ENCODE results near the gene SLC35B2. TPM values are rescaled to one million over a fixed set of nuclear protein-coding genes. Genes with fewer than 3 reads are reported as not detected.

Gene SLC35B2
- total RNA-seq, 1 donor, result 8.2 TPM

DNA sequence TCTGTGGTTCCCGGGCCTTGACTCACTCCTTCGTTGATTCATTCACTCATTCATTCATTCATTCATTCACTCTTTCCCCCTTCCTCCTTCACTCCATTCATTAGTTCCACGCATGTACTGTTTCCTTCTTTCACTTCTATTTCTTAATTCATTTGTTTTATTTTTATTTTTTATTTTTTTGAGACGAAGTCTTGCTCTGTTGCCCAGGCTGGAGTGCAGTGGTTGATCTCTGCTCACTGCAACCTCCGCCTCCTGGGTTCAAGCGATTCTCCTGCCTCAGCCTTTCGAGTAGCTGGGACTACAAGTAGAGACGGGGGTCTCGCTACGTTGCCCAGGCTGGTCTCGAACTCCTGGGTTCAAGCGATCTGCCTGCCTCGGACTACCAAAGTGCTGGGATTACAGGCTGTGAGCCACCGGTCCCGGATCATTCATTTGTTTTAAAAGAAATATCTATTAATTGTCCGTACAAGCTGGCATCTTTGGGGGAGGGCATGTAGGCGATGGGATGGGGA lies 8.4 kb upstream of the SLC35B2 start:
- no peaks in the 10 kb centered on the region for H3K9me3 ChIP-seq (ENCODE audit: low read depth, low read length)
- H3K27me3 ChIP-seq (ENCODE audit: insufficient read depth, low read length), result peaks cover 15% of the 10 kb centered on the region
- peak overlapping the region; percentile 2 for H3K4me3 ChIP-seq (ENCODE audit: low read length)
- peaks cover 50% of the 10 kb centered on the region for H3K4me1 ChIP-seq (ENCODE audit: insufficient read depth, low read length)

DNA sequence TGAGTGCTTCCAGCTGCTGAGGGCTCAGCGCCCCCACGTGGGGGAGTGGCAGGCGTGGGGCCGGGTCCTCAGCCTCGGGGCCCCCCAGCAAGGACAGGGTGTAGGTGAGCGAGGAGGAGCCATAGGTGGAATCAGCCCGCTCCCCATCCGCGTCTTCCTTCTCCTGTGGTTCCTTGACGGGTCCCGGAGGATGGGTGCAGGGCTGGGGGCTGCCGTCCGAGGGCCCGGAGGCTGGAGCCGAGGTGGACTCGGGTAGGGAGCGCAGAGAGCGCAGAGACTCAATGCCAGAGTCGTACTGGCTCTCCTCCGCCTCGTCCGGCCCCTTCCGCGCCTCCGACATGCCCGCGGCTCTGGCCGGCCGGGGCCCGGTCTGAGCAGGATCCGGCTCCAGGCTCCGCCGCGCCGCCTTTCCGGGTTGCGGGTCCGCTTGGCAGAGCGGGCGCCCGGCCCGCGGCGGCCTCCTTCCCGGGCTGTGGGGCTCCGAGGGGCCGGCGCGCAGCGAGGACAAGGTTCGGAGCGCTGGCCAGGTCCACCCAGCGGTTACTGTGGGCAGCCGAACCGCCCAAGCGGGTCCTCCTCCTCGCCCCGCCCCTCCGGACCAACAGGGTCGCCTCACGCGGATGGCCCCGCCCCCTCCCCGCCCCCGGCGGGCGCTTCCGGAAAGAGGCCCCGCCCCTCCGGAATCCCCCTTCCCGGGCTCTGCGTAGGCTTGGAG lies 7.8 kb upstream of the SLC35B2 start, which contains the start of gene NFKBIE:
Gene NFKBIE, minus strand, starts transcription at position 545 of the 715 bp plus-strand sequence. Its CDS starts 205 bp downstream, at position 340.
- Histone ChIP-seq H3K4me3 (ENCODE audit: low read length) (peak within 1 kb of the TSS; percentile 91), H3K27me3 (ENCODE audit: insufficient read depth, low read length) (peaks cover 15% of the 10 kb centered on the region), H3K4me1 (ENCODE audit: insufficient read depth, low read length) (peaks cover 56% of the 10 kb centered on the region), H3K9me3 (ENCODE audit: low read depth, low read length) (no peaks in the 10 kb centered on the region)

DNA sequence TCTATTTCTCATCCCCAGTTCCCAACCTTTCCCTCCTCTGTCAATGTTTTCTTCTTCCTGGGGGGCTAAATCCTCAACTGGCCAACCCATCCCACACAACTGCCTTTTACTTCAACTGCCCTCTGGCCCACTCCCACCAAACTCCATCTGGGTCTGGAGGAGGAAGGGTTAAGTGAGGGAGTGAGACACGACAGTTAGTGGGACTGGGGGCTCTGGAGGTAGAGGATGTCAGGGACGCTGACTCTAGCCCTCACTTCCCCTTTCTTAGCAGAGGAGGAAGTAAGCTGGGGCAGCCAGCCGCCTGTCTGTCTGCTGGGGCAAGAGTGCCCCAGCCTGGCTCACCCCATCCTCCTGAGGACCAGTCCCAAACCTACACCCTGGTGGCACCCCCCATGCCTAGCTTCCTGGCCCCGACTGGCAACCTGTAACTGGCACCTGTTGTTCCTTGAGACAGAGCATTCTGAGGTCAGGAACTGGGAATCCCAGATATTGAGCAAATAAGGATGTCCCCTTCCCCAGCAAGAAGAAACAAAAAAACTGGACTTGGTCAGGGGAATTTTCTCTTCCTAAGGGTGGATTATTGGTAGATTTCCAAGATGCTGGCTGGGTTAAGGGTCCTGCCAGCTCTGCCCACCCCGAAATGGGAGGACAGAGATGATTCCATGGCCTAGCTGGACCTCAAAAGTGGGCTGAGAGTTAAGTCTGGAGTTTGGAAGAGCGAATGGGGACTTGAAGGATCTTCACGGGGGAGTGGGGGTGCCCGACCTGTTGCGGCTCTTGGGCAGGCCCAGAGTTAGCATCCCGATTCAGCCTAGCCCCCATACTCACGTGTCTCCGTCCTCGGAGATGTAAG lies 7.1 kb upstream of the SLC35B2 start:
- Histone ChIP-seq H3K4me1 (ENCODE audit: insufficient read depth, low read length) (peaks cover 62% of the 10 kb centered on the region), H3K27me3 (ENCODE audit: insufficient read depth, low read length) (peaks cover 9% of the 10 kb centered on the region), H3K9me3 (ENCODE audit: low read depth, low read length) (no peaks in the 10 kb centered on the region), H3K4me3 (ENCODE audit: low read length) (peak overlapping the region; percentile 91)

DNA sequence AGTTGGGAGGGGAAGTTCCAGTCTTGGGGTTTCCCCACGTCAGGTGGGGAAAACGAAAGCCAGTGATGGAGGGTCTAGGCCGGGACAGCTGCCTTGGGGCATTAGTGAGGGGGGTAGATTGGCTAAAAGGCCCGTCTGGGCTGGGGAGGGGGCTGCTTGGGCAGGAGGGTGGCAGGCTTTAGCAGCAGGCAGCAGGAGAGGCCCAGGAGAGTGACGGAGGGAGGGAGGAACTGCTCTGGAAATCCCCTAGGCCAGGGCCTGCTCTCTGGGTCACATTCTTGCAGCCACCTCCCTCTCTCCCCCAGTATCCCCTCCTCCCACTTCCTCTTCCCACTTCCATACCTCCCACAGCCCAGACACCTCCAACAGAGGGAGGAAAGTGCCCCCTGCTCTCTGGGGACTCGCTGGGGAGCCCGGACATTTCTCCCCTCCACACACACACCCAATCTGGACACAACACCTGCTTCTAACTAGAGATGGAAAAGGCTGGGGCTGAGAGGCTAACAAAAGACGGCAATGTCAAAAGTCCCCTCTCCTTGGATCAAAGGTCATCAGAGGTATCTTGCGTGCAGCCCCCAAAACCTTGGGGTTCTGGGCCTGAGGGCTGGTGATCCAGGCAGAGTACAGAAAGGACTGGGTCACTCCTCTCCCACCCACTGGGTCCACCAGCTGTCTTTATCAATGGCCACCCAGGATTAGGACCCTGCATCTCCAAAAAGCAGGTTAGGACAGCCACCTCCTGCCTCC lies 6.2 kb upstream of the SLC35B2 start:
- peaks cover 70% of the 10 kb centered on the region for H3K4me1 ChIP-seq (ENCODE audit: insufficient read depth, low read length)

DNA sequence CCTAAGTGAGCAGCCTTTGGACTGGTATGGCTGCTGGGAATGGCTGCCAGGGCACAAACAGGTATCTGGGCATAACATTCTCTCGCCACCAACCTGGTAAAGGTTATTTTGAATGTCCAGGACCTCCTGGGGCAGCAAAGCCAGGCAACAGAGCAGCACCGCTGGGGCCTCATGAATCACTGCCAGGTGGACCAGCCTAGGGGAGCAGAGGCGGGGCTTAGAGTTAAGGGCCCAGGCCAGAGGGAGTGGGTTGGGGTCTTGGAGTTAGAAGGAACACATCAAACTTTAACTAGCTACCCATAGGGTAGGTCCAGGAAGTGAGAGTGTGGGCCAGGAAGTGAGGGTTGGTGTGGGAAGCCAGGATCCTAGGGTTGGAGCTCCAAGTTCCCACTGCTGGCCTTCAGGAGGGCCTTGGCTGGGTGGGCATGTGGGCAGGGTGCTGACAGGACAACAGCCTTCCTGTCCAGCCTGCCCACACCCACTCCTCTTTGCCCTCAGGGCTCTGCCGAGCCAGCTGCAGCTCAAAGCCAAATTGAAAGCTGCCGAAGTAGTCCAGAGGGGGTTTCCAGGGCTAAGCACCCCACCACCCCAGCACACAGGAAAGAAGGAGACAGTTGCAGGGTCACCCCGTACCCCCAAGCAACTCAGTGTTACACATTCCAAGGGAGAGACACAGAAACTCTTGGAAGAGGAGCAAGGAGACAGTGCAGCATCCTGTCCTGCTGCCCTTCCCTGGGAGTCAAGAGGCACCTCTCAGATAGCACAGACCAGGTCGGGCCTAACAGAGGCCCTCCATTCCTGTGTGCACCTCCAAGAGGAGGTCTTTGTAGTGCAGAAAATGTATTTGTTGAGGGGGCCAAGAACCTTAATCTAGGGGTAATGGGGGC lies 5.4 kb upstream of the SLC35B2 start:
- H3K4me3 ChIP-seq (ENCODE audit: low read length), result peak overlapping the region; percentile 91
- no peaks in the 10 kb centered on the region for H3K27me3 ChIP-seq (ENCODE audit: insufficient read depth, low read length)
- H3K9me3 ChIP-seq (ENCODE audit: low read depth, low read length), result no peaks in the 10 kb centered on the region
- H3K4me1 ChIP-seq (ENCODE audit: insufficient read depth, low read length), result peaks cover 78% of the 10 kb centered on the region

More for the DNA sequence above, 6.2 kb upstream of the SLC35B2 start:
- Histone ChIP-seq H3K27me3 (ENCODE audit: insufficient read depth, low read length) (peaks cover 2% of the 10 kb centered on the region), H3K4me3 (ENCODE audit: low read length) (peak overlapping the region; percentile 91), H3K9me3 (ENCODE audit: low read depth, low read length) (no peaks in the 10 kb centered on the region)

DNA sequence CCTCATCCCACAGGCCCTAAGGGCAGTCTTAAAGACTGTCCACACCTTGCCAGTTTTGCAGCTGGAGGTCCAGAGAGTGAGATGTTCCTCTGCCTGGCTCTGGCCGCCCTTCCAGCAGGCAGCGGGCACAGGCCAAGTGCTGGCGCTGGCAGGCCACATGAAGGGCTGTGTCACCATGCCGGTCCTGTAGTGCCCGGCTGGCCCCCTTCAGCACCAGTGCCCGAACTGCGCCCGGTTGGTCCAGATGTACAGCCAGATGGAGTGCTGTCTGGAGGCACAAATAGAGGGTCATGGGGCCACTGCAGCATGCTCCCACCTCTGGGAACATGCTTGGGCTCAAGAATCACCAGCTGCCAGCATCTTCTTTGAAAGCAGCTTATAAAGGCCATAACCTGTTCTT lies 4.3 kb upstream of the SLC35B2 start:
- H3K9me3 ChIP-seq (ENCODE audit: low read depth, low read length), result no peaks in the 10 kb centered on the region
- H3K4me1 ChIP-seq (ENCODE audit: insufficient read depth, low read length), result peaks cover 83% of the 10 kb centered on the region
- no peaks in the 10 kb centered on the region for H3K27me3 ChIP-seq (ENCODE audit: insufficient read depth, low read length)
- H3K4me3 ChIP-seq (ENCODE audit: low read length), result no peak overlapping the region

DNA sequence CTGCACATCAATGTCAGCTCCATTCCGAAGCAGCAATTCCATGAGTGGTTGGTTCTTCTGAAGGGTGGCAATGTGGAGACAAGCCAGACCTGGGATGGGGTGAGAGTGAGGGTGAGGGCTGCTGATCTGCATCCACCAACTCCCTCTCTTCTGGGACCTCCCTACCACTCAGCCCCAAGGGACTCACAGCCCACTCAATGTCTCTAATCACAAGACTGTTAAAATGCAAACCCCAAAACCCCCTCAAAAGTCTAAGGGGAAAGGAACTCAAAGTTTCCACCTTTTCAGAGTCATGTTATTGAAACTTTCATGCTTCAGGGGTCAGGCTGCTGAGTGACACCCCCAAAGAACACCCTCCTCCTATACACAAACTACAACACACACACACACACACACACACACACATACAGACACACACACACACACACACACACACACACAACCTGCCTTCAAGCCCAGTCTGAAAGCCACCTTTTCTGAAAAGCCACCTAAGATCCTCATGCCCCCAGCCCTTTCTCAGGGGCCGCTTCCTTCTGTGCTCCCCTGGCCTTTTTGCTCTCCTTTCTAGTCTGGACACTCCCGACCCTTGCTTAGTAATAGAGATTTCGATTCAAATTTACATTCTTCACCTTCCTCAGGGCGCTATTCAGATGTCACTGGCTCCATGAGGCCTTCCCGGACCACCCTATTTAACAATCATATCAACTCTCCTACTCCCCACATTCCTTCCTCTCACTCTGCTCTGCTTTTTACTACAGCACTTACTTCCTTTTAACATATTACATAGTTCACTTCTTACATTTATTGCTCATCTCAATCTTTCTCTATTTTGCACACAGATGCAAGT lies 3.3 kb upstream of the SLC35B2 start:
- H3K9me3 ChIP-seq (ENCODE audit: low read depth, low read length), result no peaks in the 10 kb centered on the region
- peaks cover 83% of the 10 kb centered on the region for H3K4me1 ChIP-seq (ENCODE audit: insufficient read depth, low read length)
- no peaks in the 10 kb centered on the region for H3K27me3 ChIP-seq (ENCODE audit: insufficient read depth, low read length)
- H3K4me3 ChIP-seq (ENCODE audit: low read length), result no peak overlapping the region

DNA sequence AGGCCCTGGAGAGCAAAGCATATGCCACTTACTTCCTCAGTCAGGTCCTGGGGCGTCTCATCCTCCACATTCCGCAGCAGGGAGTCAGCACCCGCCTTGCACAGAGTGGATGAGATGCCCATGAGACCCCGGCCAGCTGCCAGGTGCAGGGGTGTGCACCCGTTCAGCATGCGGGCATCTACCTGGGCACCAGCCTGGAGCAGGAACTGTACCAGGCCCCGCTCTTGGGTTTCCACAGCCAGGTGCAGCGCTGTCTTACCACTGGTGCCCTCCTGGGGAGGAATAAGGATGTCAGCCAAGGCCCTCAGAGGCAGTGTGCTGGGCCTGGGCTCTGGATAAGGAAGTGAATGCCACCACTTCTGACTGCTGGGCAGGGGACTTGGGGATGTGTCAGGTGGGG lies 2.7 kb upstream of the SLC35B2 start:
- Histone ChIP-seq H3K9me3 (ENCODE audit: low read depth, low read length) (no peaks in the 10 kb centered on the region), H3K4me3 (ENCODE audit: low read length) (no peak overlapping the region), H3K4me1 (ENCODE audit: insufficient read depth, low read length) (peaks cover 83% of the 10 kb centered on the region), H3K27me3 (ENCODE audit: insufficient read depth, low read length) (no peaks in the 10 kb centered on the region)

DNA sequence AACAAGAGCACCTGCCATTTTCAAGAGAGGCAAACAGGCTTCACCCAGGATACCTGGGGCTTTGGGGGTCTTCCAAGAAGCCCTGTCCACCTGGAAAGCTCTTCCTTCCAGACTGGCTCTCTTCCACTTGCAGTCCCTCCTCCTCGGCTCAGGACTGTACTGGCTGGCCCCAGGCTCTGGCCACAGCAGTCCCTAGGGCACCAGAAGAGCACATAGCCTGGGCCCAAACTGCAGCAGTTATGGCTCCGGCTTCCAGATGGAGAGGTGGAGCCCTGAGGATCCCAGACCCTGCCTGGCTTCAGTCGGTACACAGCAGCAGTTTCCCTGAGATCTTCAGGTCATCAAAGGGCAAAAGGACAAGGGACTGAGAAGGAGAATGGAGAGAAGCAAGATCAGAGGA lies 1.6 kb upstream of the SLC35B2 start:
- Histone ChIP-seq H3K27me3 (ENCODE audit: insufficient read depth, low read length) (no peaks in the 10 kb centered on the region), H3K9me3 (ENCODE audit: low read depth, low read length) (no peaks in the 10 kb centered on the region), H3K4me1 (ENCODE audit: insufficient read depth, low read length) (peaks cover 74% of the 10 kb centered on the region), H3K4me3 (ENCODE audit: low read length) (no peak overlapping the region)

DNA sequence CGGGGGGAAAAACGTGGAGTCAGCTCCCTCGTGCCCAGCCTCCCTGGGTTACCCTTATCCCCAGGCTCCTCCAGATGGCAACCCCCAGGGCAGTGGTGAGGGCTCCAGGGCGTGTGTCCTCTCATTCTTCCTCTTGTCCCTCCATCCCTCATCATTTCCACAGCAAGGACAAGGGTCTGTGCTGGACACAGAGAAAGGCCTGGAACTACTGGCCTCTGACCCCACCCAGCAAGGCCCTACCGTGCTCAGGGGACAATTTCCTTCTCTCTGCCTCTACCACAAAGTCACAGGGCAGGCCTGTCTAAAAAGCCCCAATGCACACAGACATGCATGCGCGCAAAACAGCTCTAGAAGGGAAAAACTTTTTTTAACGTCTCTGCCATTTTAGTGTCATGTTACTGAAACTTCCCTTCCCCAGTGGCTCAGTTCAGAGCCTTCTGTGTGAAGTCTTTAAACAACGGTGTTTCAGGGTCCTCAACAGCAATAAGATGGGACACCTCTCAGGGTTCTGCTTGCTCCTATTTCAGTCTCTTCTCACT lies 1.1 kb upstream of the SLC35B2 start:
- Histone ChIP-seq H3K9me3 (ENCODE audit: low read depth, low read length) (no peaks in the 10 kb centered on the region), H3K4me1 (ENCODE audit: insufficient read depth, low read length) (peaks cover 69% of the 10 kb centered on the region), H3K4me3 (ENCODE audit: low read length) (no peak overlapping the region), H3K27me3 (ENCODE audit: insufficient read depth, low read length) (no peaks in the 10 kb centered on the region)

DNA sequence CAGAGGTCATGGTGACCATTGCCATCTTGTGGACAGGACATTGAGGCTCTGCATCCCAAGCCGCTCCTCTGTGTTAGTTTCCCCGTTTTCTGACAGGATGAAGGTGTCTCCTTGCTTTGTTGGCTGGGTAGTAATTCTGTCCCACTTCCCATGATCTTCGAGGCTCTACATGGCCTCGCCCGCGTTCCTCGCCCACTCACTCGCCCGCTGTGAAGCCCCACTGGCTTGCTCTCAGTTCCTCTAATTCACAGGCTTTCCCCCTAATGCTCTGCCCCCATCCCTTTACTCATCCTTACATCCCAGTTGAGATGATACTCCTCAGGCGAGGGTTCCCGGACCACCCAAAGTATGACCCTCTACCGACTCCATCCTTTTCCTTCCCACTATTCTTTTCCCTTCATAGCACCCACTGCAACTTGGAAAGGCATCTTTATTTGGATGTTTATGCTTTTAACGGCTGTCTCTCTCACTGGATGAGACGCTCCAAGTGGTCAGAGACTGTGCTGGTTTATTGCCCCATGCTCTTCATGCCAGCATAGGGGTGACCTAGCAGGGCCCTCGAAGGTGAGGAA lies 511 bp upstream of the SLC35B2 start:
- no peaks in the 10 kb centered on the region for H3K9me3 ChIP-seq (ENCODE audit: low read depth, low read length)
- H3K4me1 ChIP-seq (ENCODE audit: insufficient read depth, low read length), result peaks cover 63% of the 10 kb centered on the region
- no peaks in the 10 kb centered on the region for H3K27me3 ChIP-seq (ENCODE audit: insufficient read depth, low read length)
- H3K4me3 ChIP-seq (ENCODE audit: low read length), result peak overlapping the region; percentile 70

DNA sequence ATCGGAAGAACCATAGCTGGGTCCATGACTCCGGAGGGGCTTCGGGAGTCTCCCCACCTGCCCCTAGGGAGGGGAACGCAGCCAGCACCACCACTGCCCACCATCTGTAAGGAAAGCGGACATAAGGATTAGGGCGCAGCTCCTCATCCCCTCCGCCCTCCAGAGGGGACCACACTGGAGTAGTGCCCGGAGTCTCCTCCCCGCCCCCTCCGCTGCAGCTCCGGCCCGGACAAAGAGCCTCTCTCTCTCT lies 628 bp downstream of the SLC35B2 start:
- Histone ChIP-seq H3K4me3 (ENCODE audit: low read length) (peak overlapping the region; percentile 70), H3K4me1 (ENCODE audit: insufficient read depth, low read length) (peaks cover 52% of the 10 kb centered on the region), H3K27me3 (ENCODE audit: insufficient read depth, low read length) (no peaks in the 10 kb centered on the region), H3K9me3 (ENCODE audit: low read depth, low read length) (no peaks in the 10 kb centered on the region)

Data from mononuclear cell (primary cell).